ENCODE measurements around the gene FBXL14.

Gene FBXL14

GRCh38 chr12:1594006-1594260, 448 bp downstream of the FBXL14 start:
- no peak for DNase-seq (ENCODE audit: low read depth in 3 of 3)

- peak; percentile 20 to 30 (median 28) for DNase-seq (ENCODE audit: low read depth in 3 of 3)
Measured at GRCh38 chr12:1593174-1594005, 991 bp downstream of the FBXL14 start.

GRCh38 chr12:1592444-1593173, 1.8 kb downstream of the FBXL14 start:
- DNase-seq (ENCODE audit: low read depth in 3 of 3) = peak; percentile 36 to 44 (median 43)

GRCh38 chr12:1591543-1591942, 2.8 kb downstream of the FBXL14 start:
- DNase-seq (ENCODE audit: low read depth in 3 of 3) = no peak

- peak in 1 of 3 experiments; percentile 14 for DNase-seq (ENCODE audit: low read depth in 3 of 3)
Measured at GRCh38 chr12:1591034-1591433, 3.3 kb downstream of the FBXL14 start.

- DNase-seq (ENCODE audit: low read depth in 3 of 3) = no peak
Measured at GRCh38 chr12:1590221-1590979, 4.0 kb downstream of the FBXL14 start.

GRCh38 chr12:1588575-1588947, 5.8 kb downstream of the FBXL14 start:
- no peak for DNase-seq (ENCODE audit: low read depth in 3 of 3)

- no peak for DNase-seq (ENCODE audit: low read depth in 3 of 3)
Measured at GRCh38 chr12:1587927-1588574, 6.3 kb downstream of the FBXL14 start.

- no peak for DNase-seq (ENCODE audit: low read depth in 3 of 3)
Measured at GRCh38 chr12:1584326-1584725, 10.1 kb downstream of the FBXL14 start.

GRCh38 chr12:1583421-1584078, 10.8 kb downstream of the FBXL14 start:
- DNase-seq (ENCODE audit: low read depth in 3 of 3) = peak in 2 of 3 experiments; percentile 27 to 46

- DNase-seq (ENCODE audit: low read depth in 3 of 3) = no peak
Measured at GRCh38 chr12:1582709-1583050, 11.7 kb downstream of the FBXL14 start.

- no peak for DNase-seq (ENCODE audit: low read depth in 3 of 3)
Measured at GRCh38 chr12:1581973-1582708, 12.2 kb downstream of the FBXL14 start.

- no peak for DNase-seq (ENCODE audit: low read depth in 3 of 3)
Measured at GRCh38 chr12:1580526-1580925, 13.9 kb downstream of the FBXL14 start.

- no peak for DNase-seq (ENCODE audit: low read depth in 3 of 3)
Measured at GRCh38 chr12:1579651-1580435, 14.5 kb downstream of the FBXL14 start.

GRCh38 chr12:1576410-1577241, 17.8 kb downstream of the FBXL14 start:
- DNase-seq (ENCODE audit: low read depth in 3 of 3) = no peak

- DNase-seq (ENCODE audit: low read depth in 3 of 3) = no peak
Measured at GRCh38 chr12:1575408-1576401, 18.7 kb downstream of the FBXL14 start.

GRCh38 chr12:1574865-1575259, 19.5 kb downstream of the FBXL14 start:
- DNase-seq (ENCODE audit: low read depth in 3 of 3) = no peak
